Peyer's patch (tissue), 4 donors: Measurements from ENCODE around the gene GPC5. TPM values are rescaled to one million over a fixed set of nuclear protein-coding genes. Genes with fewer than 3 reads are reported as not detected.
"Not testable (repeated sequence)": the region's sequence is repeated elsewhere in the genome, so short reads cannot be mapped to it uniquely, and the experiment has no call there.

Experiments used
- DNase-seq, 3 donors: peaks; one replicate each; pipeline ENCODE4 v3.0.0-alpha.2; 2017 to 2019
- H3K27ac ChIP-seq, 4 donors: fragments of 200-600 bp; sonication (generic); one replicate each; pipeline ENCODE4 v1.5.1; 2016 to 2019
- H3K27me3 ChIP-seq, 2 donors: fragments of 200-600 bp; sonication (generic); one replicate each; pipeline ENCODE4 v1.5.1; 2019
- H3K36me3 ChIP-seq, 3 donors: fragments of 200-600 bp; sonication (generic); one replicate each; pipeline ENCODE4 v1.5.1; 2016 to 2019
- H3K4me1 ChIP-seq, 4 donors: fragments of 200-600 bp; sonication (generic); one replicate each; pipeline ENCODE4 v1.5.1; 2016 to 2019
- H3K4me3 ChIP-seq, 4 donors: fragments of 200-600 bp; sonication (generic); 1 replicate in 3 of 4; 2 replicates in 1 of 4; pipeline ENCODE4 v1.5.1; 2016 to 2019; ENCODE audit warnings: mild to moderate bottlenecking in 1 of 4
- H3K9me3 ChIP-seq, 4 donors: fragments of 200-600 bp; sonication (generic); one replicate each; pipeline ENCODE4 v1.5.1; 2016 to 2019; ENCODE audit warnings: mild to moderate bottlenecking in 1 of 4
- POLR2A ChIP-seq, 2 donors: fragments of 450-650 bp; IDR thresholded peaks; one replicate each; pipeline ENCODE4 v1.5.1; 2017; ENCODE audit warnings: antibody characterized with exemption in 2 of 2, mild to moderate bottlenecking in 2 of 2, moderate library complexity in 2 of 2
- total RNA-seq, 4 donors: library from RNA; depleted of rRNA; stranded (reverse); fragments of >200 nt; gene quantifications; one replicate each; pipeline ENCODE4 v1.1.0, GENCODE V29; 2016
- TF ChIP-seq, protein P1 (sequence below), 6 experiments: fragments of 450-650 bp in 4 of 6; fragments of 200-600 bp in 2 of 6; sonication (generic) in 1 of 6; IDR thresholded peaks; one replicate each; pipeline ENCODE4 v1.5.1; 2017 to 2019; ENCODE audit warnings: antibody characterized with exemption in 6 of 6, mild to moderate bottlenecking in 3 of 6, moderate library complexity in 1 of 6

The GPC5 gene
- total RNA-seq, 4 donors from 2014 or later: 4.1 TPM; not detected in 3

DNA sequence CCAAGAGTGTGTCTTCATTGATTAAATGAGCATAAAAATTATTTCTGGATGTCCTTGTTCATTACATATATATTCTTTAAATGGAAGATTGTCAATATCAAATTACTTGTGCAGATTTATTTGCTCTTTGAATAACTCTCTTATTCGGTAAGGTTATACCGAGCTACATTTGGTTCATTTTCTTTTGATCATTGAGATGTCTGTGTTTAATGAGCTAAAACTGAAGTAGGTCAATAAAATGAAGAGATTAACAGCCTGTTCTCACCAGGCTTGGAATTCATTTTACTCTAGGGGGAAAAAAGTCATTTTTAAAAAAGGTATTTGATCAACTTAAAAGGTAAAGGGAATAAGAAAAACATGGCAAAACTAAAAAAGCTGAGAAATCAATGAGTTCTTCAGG is 10.6 kb downstream of the GPC5 start:
- no peaks in the 10 kb centered on the region for H3K9me3 ChIP-seq
- no peak for DNase-seq
- H3K27me3 ChIP-seq: no peaks in the 10 kb centered on the region
- no peaks in the 10 kb centered on the region for H3K4me1 ChIP-seq
- TF ChIP-seq, protein P1, sequence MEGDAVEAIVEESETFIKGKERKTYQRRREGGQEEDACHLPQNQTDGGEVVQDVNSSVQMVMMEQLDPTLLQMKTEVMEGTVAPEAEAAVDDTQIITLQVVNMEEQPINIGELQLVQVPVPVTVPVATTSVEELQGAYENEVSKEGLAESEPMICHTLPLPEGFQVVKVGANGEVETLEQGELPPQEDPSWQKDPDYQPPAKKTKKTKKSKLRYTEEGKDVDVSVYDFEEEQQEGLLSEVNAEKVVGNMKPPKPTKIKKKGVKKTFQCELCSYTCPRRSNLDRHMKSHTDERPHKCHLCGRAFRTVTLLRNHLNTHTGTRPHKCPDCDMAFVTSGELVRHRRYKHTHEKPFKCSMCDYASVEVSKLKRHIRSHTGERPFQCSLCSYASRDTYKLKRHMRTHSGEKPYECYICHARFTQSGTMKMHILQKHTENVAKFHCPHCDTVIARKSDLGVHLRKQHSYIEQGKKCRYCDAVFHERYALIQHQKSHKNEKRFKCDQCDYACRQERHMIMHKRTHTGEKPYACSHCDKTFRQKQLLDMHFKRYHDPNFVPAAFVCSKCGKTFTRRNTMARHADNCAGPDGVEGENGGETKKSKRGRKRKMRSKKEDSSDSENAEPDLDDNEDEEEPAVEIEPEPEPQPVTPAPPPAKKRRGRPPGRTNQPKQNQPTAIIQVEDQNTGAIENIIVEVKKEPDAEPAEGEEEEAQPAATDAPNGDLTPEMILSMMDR (IDR thresholded peaks at IDR 0.05): no peak
- no peak for TF ChIP-seq POLR2A (IDR thresholded peaks at IDR 0.05)
- H3K36me3 ChIP-seq: no peaks in the 10 kb centered on the region
- H3K27ac ChIP-seq: no peak overlapping the region
- no peak overlapping the region for H3K4me3 ChIP-seq

DNA sequence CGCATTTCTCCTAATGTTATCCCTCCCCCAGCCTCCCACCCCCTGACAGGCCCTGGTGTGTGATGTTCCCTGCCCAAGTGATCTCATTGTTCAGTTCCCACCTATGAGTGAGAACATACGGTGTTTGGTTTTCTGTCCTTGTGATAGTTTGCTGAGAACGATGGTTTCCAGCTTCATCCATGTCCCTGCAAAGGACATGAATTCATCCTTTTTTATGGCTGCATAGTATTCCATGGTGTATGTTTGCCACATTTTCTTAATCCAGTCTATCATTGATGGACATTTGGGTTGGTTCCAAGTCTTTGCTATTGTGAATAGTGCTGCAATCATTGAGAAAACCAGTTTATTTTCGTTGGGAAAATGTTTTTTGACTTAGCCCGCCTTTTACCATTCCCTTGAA is 18.2 kb downstream of the GPC5 start:
- H3K27me3 ChIP-seq, DNase-seq, H3K27ac ChIP-seq, H3K4me1 ChIP-seq, H3K36me3 ChIP-seq, H3K4me3 ChIP-seq, H3K9me3 ChIP-seq: not testable (repeated sequence)

DNA sequence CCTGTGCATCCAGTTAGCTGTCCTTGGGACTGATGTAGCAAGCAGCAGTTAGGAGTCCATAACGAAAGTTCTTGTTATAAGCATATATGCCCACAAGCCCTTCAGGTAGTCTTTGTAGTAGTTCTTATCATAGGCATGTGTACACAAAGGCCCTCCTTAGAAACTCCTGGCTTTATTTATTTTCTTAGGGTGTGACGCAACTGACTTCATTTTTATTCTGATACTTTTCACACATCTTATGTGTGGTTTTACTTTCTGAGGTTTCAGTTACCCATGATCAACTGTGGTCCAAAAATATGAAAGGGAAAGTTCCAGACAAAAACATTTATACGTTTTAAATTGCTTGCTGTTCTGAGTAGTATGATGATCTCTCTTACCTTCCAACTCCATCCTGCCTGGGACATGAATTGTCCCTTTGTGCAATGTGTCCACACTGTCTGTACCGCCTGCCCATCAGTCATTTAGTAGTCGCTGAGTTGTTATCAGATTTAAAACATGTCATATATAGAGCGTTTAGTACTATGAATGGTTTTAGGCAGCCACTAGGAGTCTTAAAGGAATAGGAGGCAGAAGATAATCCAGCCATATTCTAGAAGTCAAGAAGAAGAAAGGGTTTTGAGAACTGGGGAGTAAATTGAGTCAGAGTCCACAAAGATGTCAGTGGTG is 19.4 kb downstream of the GPC5 start:
- no peak for TF ChIP-seq POLR2A (IDR thresholded peaks at IDR 0.05)
- TF ChIP-seq, protein P1 (IDR thresholded peaks at IDR 0.05): no peak
- H3K9me3 ChIP-seq: no peaks in the 10 kb centered on the region
- no peaks in the 10 kb centered on the region for H3K36me3 ChIP-seq
- H3K4me1 ChIP-seq: no peaks in the 10 kb centered on the region
- no peak overlapping the region for H3K27ac ChIP-seq
- DNase-seq: no peak
- H3K4me3 ChIP-seq: no peak overlapping the region
- H3K27me3 ChIP-seq: no peaks in the 10 kb centered on the region

DNA sequence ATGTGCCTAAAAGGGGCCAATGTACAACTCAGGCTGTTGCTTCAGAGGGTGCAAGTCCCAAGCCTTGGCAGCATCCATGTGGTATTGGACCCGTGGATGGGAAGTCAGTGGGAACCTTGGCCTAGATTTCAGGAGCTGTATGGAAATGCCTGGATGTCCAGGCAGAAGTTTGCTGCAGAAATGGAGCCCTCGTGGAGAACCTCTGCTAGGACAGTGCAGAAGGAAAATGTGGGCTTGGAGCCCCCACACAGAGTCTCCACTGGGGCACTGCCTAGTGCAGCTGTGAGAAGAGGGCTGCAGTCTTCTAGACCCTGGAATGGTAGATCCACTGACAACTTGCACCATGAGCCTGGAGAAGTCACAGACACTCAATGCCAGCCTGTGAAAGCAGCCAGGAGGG is 28.5 kb downstream of the GPC5 start:
- no peak for DNase-seq
- no peak overlapping the region for H3K27ac ChIP-seq
- H3K9me3 ChIP-seq: peaks cover 0 to 13% (median 0%) of the 10 kb centered on the region in 4 donors
- no peaks in the 10 kb centered on the region for H3K27me3 ChIP-seq
- no peak overlapping the region for H3K4me3 ChIP-seq
- no peaks in the 10 kb centered on the region for H3K4me1 ChIP-seq
- TF ChIP-seq, protein P1 (IDR thresholded peaks at IDR 0.05): no peak
- no peak for TF ChIP-seq POLR2A (IDR thresholded peaks at IDR 0.05)
- H3K36me3 ChIP-seq: no peaks in the 10 kb centered on the region

DNA sequence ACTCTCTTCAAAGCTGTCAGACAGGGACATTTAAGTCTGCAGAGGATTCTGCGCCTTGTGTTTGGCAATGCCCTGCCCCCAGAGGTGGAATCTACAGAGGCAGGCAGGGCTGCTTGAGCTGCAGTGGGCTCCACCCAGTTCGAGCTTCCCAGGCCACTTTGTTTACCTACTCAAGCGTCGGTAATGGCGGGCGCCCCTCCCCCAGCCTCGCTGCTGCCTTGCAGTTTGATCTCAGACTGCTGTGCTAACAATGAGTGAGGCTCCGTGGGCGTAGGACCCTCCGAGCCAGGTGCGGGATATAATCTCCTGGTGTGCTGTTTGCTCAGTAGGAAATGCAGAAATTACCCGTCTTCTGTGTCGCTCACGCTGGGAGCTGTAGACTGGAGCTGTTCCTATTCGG is 40.3 kb downstream of the GPC5 start:
- H3K4me1 ChIP-seq, DNase-seq, H3K9me3 ChIP-seq, H3K4me3 ChIP-seq, H3K27me3 ChIP-seq, H3K36me3 ChIP-seq, H3K27ac ChIP-seq: not testable (repeated sequence)

DNA sequence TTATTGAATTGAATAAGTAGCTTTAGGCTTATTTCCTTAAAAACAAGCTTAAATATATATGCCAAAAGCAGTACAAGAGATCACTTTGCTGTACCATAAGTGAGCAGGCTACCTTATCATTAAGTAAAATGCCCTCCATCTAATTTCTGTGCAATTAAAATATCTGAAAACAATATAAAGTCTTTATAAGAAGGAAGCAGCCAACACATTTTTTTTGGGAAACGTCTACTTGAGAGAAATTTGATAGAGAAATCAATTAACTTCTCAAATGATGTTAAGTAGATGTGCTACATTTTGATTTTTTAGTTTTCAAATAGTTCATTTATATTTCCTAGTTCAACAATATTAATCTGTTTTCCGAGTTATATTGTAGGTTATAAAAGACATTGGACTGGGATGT is 52.5 kb downstream of the GPC5 start:
- Histone ChIP-seq H3K36me3 (no peaks in the 10 kb centered on the region), H3K4me3 (no peak overlapping the region), H3K4me1 (no peaks in the 10 kb centered on the region), H3K27me3 (no peaks in the 10 kb centered on the region), H3K27ac (no peak overlapping the region), H3K9me3 (no peaks in the 10 kb centered on the region)
- no peak for DNase-seq
- TF ChIP-seq POLR2A (IDR thresholded peaks at IDR 0.05): no peak
- TF ChIP-seq, protein P1 (IDR thresholded peaks at IDR 0.05): no peak

DNA sequence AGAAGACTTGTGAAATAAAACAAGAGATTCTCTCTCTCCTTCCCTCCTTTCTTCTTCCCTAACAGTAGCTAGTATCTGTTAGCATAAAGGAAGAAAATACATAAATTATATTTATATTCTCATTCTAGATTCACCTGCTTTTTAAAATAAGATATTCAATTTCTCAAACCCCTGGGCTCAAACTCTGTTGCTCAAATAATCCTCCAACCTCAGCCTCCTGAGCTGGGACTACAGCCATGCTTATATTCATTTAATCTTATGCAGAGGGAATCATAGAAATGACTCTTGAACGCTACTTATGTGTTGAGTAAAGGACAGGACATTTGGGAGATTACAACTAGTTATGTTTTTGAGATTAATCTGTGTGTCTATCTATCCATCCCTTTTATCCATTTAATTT is 56.2 kb downstream of the GPC5 start:
- no peak for DNase-seq
- Histone ChIP-seq H3K4me1 (no peaks in the 10 kb centered on the region), H3K27ac (no peak overlapping the region), H3K4me3 (no peak overlapping the region), H3K27me3 (no peaks in the 10 kb centered on the region), H3K9me3 (no peaks in the 10 kb centered on the region), H3K36me3 (no peaks in the 10 kb centered on the region)
- no peak for TF ChIP-seq POLR2A (IDR thresholded peaks at IDR 0.05)
- TF ChIP-seq, protein P1 (IDR thresholded peaks at IDR 0.05): no peak
